HepG2 (cell line): ENCODE data around the gene CARHSP1. TPM values are rescaled to one million over a fixed set of nuclear protein-coding genes. Genes with fewer than 3 reads are reported as not detected.
A peak's percentile ranks its signal among the peaks of the same experiment; 100 is the strongest.

ENCODE experiments used
- CBX5 ChIP-seq: sonication (generic); formaldehyde crosslinking; IDR thresholded peaks from 2 replicates; pipeline ENCODE4 v1.4.0; 2020; ENCODE audit warnings: missing genetic modification reagents, borderline replicate concordance
- CREBL2 ChIP-seq: sonication (generic); formaldehyde crosslinking; IDR thresholded peaks from 2 replicates; pipeline ENCODE4 v1.8.1; 2023; ENCODE audit warnings: missing genetic modification reagents, mild to moderate bottlenecking, borderline replicate concordance
- GLI4 ChIP-seq: sonication (generic); formaldehyde crosslinking; IDR thresholded peaks from 2 replicates; pipeline ENCODE4 v1.5.1; 2020; ENCODE audit warnings: missing genetic modification reagents, mild to moderate bottlenecking, moderate library complexity, borderline replicate concordance
- KDM2A ChIP-seq: sonication (generic); formaldehyde crosslinking; IDR thresholded peaks from 2 replicates; pipeline ENCODE4 v1.4.0; 2020; ENCODE audit warnings: low read depth, missing genetic modification reagents, borderline replicate concordance
- KDM5A ChIP-seq: fragments of 200-600 bp; sonication (generic); IDR thresholded peaks from 2 replicates; pipeline ENCODE4 v1.7.0; 2018; ENCODE audit warnings: antibody characterized with exemption, mild to moderate bottlenecking, low read length, borderline replicate concordance
- MYC ChIP-seq: sonication (generic); formaldehyde crosslinking; IDR thresholded peaks from 2 replicates; pipeline ENCODE4 v1.9.0; 2021; ENCODE audit warnings: missing genetic modification reagents, borderline replicate concordance
- NKX3-1 ChIP-seq: sonication (generic); formaldehyde crosslinking; IDR thresholded peaks from 2 replicates; pipeline ENCODE4 v1.5.0; 2020; ENCODE audit warnings: missing genetic modification reagents
- NR3C1 ChIP-seq: sonication (generic); formaldehyde crosslinking; IDR thresholded peaks from 2 replicates; pipeline ENCODE4 v1.4.0; 2020; ENCODE audit warnings: missing genetic modification reagents
- POLR2AphosphoS5 ChIP-seq: IDR thresholded peaks from 2 replicates; pipeline ENCODE4 v1.6.1; 2012; ENCODE audit warnings: low read depth, low read length
- PTBP1 ChIP-seq: fragments of 200-400 bp; formaldehyde crosslinking; IDR thresholded peaks from 2 replicates; pipeline ENCODE4 v1.6.1; 2018; ENCODE audit warnings: low read length, low read depth; ENCODE audit not compliant: poor library complexity, severe bottlenecking
- RCOR2 ChIP-seq: IDR thresholded peaks from 2 replicates; pipeline ENCODE4 v1.6.1; 2016; ENCODE audit warnings: missing biosample characterization, missing genetic modification reagents
- RFX5 ChIP-seq: IDR thresholded peaks from 2 replicates; pipeline ENCODE4 v1.6.1; 2011; ENCODE audit warnings: low read depth, low read length, improper control_type of control experiment
- SMC3 ChIP-seq: IDR thresholded peaks from 2 replicates; pipeline ENCODE4 v1.6.1; 2011; ENCODE audit warnings: low read length, improper control_type of control experiment
- SNAPC5 ChIP-seq: sonication (generic); formaldehyde crosslinking; IDR thresholded peaks from 2 replicates; pipeline ENCODE4 v1.8.1; 2023; ENCODE audit warnings: mild to moderate bottlenecking, missing genetic modification reagents, borderline replicate concordance
- YEATS2 ChIP-seq: sonication (generic); formaldehyde crosslinking; IDR thresholded peaks from 2 replicates; pipeline ENCODE4 v1.4.0; 2020; ENCODE audit warnings: missing genetic modification reagents, borderline replicate concordance
- ZFAT ChIP-seq: sonication (generic); formaldehyde crosslinking; conservative IDR thresholded peaks from 2 replicates; pipeline ENCODE4 v1.8.1; 2023; ENCODE audit warnings: missing genetic modification reagents, inconsistent platforms
- ZNF335 ChIP-seq: sonication (generic); formaldehyde crosslinking; IDR thresholded peaks from 2 replicates; pipeline ENCODE4 v1.4.0; 2020; ENCODE audit warnings: missing genetic modification reagents
- ZNF431 ChIP-seq: sonication (generic); formaldehyde crosslinking; IDR thresholded peaks from 2 replicates; pipeline ENCODE4 v1.9.0; 2022; ENCODE audit warnings: missing genetic modification reagents, low read depth, mild to moderate bottlenecking, borderline replicate concordance
- ZNF496 ChIP-seq: sonication (generic); formaldehyde crosslinking; IDR thresholded peaks from 2 replicates; pipeline ENCODE4 v1.8.1; 2023; ENCODE audit warnings: mild to moderate bottlenecking, moderate library complexity, missing genetic modification reagents; ENCODE audit not compliant: insufficient replicate concordance
- ZNF558 ChIP-seq: sonication (generic); formaldehyde crosslinking; IDR thresholded peaks from 2 replicates; pipeline ENCODE4 v1.9.0; 2022; ENCODE audit warnings: mild to moderate bottlenecking, missing genetic modification reagents, borderline replicate concordance
- ZNF577 ChIP-seq: sonication (generic); formaldehyde crosslinking; IDR thresholded peaks from 2 replicates; pipeline ENCODE4 v1.4.0; 2020; ENCODE audit warnings: mild to moderate bottlenecking, low read depth, missing genetic modification reagents, borderline replicate concordance
- ZNF816 ChIP-seq: sonication (generic); formaldehyde crosslinking; IDR thresholded peaks from 2 replicates; pipeline ENCODE4 v1.8.0; 2022; ENCODE audit warnings: missing genetic modification reagents, mild to moderate bottlenecking, borderline replicate concordance
- ZUFSP ChIP-seq: sonication (generic); formaldehyde crosslinking; IDR thresholded peaks from 2 replicates; pipeline ENCODE4 v1.9.0; 2021; ENCODE audit warnings: missing genetic modification reagents, mild to moderate bottlenecking, borderline replicate concordance
- polyA plus RNA-seq, 8 experiments: library from polyadenylated mRNA; depleted of rRNA in 3 of 8; stranded (reverse) in 7 of 8; unstranded in 1 of 8; fragments of >200 nt; fragmentation: Illumina TruSeq in 4 of 8; extraction: Trizol in 4 of 8; gene quantifications; 2 replicates each; pipeline versions ENCODE4 v1.2.1 to v1.2.3, GENCODE V29; 2011 to 2016; ENCODE audit warnings: low read depth in 4 of 8, missing spikeins in 1 of 8, mixed read lengths in 1 of 8; ENCODE audit not compliant: insufficient read depth in 1 of 8
- total RNA-seq, 5 experiments: library from RNA; depleted of rRNA; stranded (reverse); fragments of >200 nt; fragmentation: Illumina TruSeq; extraction: Trizol; gene quantifications; 2 replicates each; pipeline ENCODE4 v1.2.3, GENCODE V29; 2016; ENCODE audit warnings: low read depth in 1 of 5

Gene CARHSP1
- total and polyA plus RNA-seq, 2 of the 13 experiments (the other 11 are each of a cell fraction or from before 2014, with no cell fraction given) = 173 to 345 TPM

GRCh38 chr16:8869212-8869987 is 594 bp upstream of the CARHSP1 start (continued):
- no peak; the same call in 1 of the 2 replicates for TF ChIP-seq GLI4 (CRISPR knock-in tag)
- TF ChIP-seq ZNF335 (CRISPR knock-in tag) = peak; percentile 61; the same call in 1 of the 2 replicates
- TF ChIP-seq RFX5 = no peak
- TF ChIP-seq NR3C1 (CRISPR knock-in tag) = no peak
- no peak for TF ChIP-seq ZUFSP (CRISPR knock-in tag)
- no peak; the same call in 1 of the 2 replicates for TF ChIP-seq ZFAT (CRISPR knock-in tag)
- TF ChIP-seq CREBL2 (CRISPR knock-in tag) = no peak
- TF ChIP-seq POLR2AphosphoS5 = peak; percentile 75
- no peak for TF ChIP-seq KDM5A
- no peak for TF ChIP-seq ZNF431 (CRISPR knock-in tag)
- peak; percentile 48; the same call in 1 of the 2 replicates for TF ChIP-seq MYC
- TF ChIP-seq PTBP1 = no peak
- no peak for TF ChIP-seq ZNF496 (CRISPR knock-in tag)
- TF ChIP-seq YEATS2 = 0 out of 2 replicates have a peak, but pooled peaks have one; percentile 6
- no peak for TF ChIP-seq RCOR2
- TF ChIP-seq NKX3-1 (CRISPR knock-in tag) = no peak
- TF ChIP-seq SNAPC5 = no peak
- TF ChIP-seq ZNF816 (CRISPR knock-in tag) = peak; percentile 70
- TF ChIP-seq ZNF558 = 0 out of 2 replicates have a peak, but pooled peaks have one; percentile 12
- no peak for TF ChIP-seq ZNF577
- no peak for TF ChIP-seq SMC3
- peak; percentile 65; the same call in 1 of the 2 replicates for TF ChIP-seq CBX5 (CRISPR knock-in tag)
- TF ChIP-seq KDM2A (CRISPR knock-in tag) = peak; percentile 60; the same call in 1 of the 2 replicates
